T-helper 2 cell treated with Interferon-gamma antibody and Interleukin-4, amounts not matched to agents 5 μg/mL and 100 μg/mL, for 36 hours (primary cell): ENCODE results near the gene TCF21.

Experiments
- DNase-seq: peaks from one replicate; pipeline ENCODE4 v3.0.0; 2021; ENCODE audit warnings: low spot score
- H3K27ac Mint-ChIP-seq: one replicate; pipeline ENCODE4 v1.8.0; 2021; ENCODE audit warnings: mild to moderate bottlenecking, mixed read lengths
- H3K27me3 Mint-ChIP-seq: one replicate; pipeline ENCODE4 v1.8.0; 2021; ENCODE audit warnings: low read depth, mixed read lengths
- H3K36me3 Mint-ChIP-seq: one replicate; pipeline ENCODE4 v1.8.0; 2021; ENCODE audit warnings: low read depth, mixed read lengths
- H3K4me1 Mint-ChIP-seq: one replicate; pipeline ENCODE4 v1.8.0; 2021; ENCODE audit warnings: low read depth, mixed read lengths
- H3K4me3 Mint-ChIP-seq: one replicate; pipeline ENCODE4 v1.8.0; 2022; ENCODE audit warnings: mild to moderate bottlenecking, moderate library complexity, mixed read lengths
- H3K9me3 Mint-ChIP-seq: one replicate; pipeline ENCODE4 v1.8.0; 2021; ENCODE audit warnings: mixed read lengths

The TCF21 gene

GRCh38 chr6:133893946-133894345 lies 5.0 kb downstream of the TCF21 start:
- Mint-ChIP-seq H3K9me3 (no peaks in the 10 kb centered on the region), H3K4me1 (peaks cover 7% of the 10 kb centered on the region), H3K4me3 (no peak overlapping the region), H3K27me3 (peaks cover 90% of the 10 kb centered on the region), H3K27ac (no peak overlapping the region), H3K36me3 (no peaks in the 10 kb centered on the region)
- DNase-seq = no peak

- Mint-ChIP-seq H3K9me3 (no peaks in the 10 kb centered on the region), H3K27me3 (peaks cover 87% of the 10 kb centered on the region), H3K4me3 (no peak overlapping the region), H3K27ac (no peak overlapping the region), H3K4me1 (peaks cover 7% of the 10 kb centered on the region), H3K36me3 (no peaks in the 10 kb centered on the region)
- no peak for DNase-seq
Observed at GRCh38 chr6:133894369-133894768, 5.5 kb downstream of the TCF21 start.

DNA sequence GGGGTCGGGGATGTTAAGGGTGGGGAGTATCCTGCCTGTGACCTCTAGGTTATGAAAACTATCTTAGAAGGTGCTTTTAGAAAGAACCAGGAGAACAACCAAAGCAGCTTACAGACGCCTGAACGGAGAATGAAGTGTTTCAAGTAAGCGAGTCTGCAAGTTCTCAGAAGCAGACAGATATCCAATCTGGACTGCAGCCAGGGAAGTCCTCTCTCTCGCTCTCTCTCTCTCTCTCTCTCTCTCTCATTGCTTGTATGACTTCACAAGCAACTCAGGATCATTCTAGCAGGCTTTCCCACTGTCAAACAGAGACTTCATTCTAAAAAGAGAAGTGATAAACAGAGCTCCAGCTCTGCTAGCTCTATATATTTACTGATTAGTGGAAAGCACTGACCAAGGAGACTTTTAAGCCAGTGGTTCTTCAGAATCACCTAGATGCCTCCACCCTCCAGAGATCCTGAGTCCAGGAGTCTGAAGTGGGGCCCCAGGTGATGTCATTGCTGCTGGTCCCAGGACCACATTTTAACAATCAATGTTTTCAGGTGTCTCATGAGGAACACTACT lies 6.0 kb downstream of the TCF21 start:
- DNase-seq = no peak
- Mint-ChIP-seq H3K4me1 (peaks cover 7% of the 10 kb centered on the region), H3K27ac (no peak overlapping the region), H3K4me3 (no peak overlapping the region), H3K9me3 (no peaks in the 10 kb centered on the region), H3K27me3 (peaks cover 84% of the 10 kb centered on the region), H3K36me3 (no peaks in the 10 kb centered on the region)

DNA sequence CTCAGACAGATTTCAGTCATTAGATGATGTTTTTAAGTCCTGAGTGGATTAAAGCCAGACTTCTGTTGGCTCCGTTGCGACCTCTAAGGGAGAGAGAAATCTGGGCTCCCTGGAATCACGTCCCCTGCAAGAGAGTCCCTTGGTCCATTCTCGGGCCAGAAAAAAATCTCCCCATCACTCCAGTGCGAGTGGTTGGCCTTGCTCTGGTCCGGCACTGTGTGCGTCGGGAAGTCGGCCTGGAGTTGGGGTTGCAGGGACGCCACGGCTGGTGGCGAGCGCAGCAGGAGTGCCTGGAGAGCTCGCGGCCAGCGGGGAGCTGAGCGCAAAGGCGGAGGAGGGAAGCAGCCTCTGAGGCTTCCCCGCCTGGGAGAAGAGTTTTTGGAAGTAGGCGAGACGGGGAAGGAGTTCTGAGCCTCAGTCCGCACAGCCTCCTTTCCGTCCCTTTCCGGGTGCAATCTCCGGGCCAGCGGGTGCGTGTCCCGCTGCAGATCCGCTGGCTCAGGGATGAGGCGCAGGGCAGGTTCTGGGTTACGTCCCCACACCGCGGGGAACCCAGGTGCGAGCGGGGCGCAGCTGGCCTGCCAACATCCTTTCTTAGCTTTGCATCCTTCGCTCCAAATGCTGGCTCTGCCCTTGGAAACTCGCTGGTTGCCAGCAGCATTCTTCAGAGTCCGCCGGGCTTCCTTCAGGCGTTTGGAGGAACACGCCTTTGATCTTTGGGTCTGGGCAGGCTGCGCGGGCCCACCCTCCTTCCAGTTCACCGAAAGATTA lies 6.8 kb downstream of the TCF21 start:
- no peaks in the 10 kb centered on the region for H3K9me3 Mint-ChIP-seq
- no peak overlapping the region for H3K27ac Mint-ChIP-seq
- H3K27me3 Mint-ChIP-seq = peaks cover 82% of the 10 kb centered on the region
- no peak overlapping the region for H3K4me3 Mint-ChIP-seq
- H3K36me3 Mint-ChIP-seq = no peaks in the 10 kb centered on the region
- peaks cover 5% of the 10 kb centered on the region for H3K4me1 Mint-ChIP-seq
- DNase-seq = no peak

GRCh38 chr6:133896344-133896721 lies 7.4 kb downstream of the TCF21 start:
- Mint-ChIP-seq H3K36me3 (no peaks in the 10 kb centered on the region), H3K4me1 (peaks cover 2% of the 10 kb centered on the region), H3K4me3 (no peak overlapping the region), H3K27me3 (peaks cover 78% of the 10 kb centered on the region), H3K27ac (no peak overlapping the region), H3K9me3 (no peaks in the 10 kb centered on the region)
- no peak for DNase-seq

GRCh38 chr6:133898263-133898662 lies 9.3 kb downstream of the TCF21 start:
- peaks cover 66% of the 10 kb centered on the region for H3K27me3 Mint-ChIP-seq
- no peaks in the 10 kb centered on the region for H3K4me1 Mint-ChIP-seq
- no peak for DNase-seq
- H3K9me3 Mint-ChIP-seq = no peaks in the 10 kb centered on the region
- H3K36me3 Mint-ChIP-seq = no peaks in the 10 kb centered on the region
- H3K4me3 Mint-ChIP-seq = no peak overlapping the region
- H3K27ac Mint-ChIP-seq = no peak overlapping the region

DNA sequence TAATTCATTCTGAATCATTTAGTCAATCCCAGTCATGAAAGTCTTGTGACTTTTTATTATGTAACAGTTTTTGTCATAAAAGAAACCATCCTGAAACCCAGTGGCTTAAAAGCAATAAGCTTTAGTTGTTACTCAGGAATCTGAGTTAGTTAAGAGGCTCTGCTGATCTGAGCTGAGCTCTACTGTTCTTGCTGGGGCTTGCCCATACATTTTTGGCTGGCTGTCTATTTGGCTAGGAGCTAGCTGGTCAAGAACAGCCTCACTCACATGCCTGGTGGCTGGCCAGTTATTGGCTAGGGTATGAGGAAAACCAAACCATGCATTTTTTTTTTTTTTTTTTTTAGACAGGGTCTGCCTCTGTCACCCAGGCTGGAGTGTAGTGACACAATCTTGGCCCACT lies 10.6 kb downstream of the TCF21 start:
- peaks cover 62% of the 10 kb centered on the region for H3K27me3 Mint-ChIP-seq
- no peaks in the 10 kb centered on the region for H3K36me3 Mint-ChIP-seq
- H3K4me3 Mint-ChIP-seq = no peak overlapping the region
- H3K9me3 Mint-ChIP-seq = no peaks in the 10 kb centered on the region
- no peak for DNase-seq
- no peak overlapping the region for H3K27ac Mint-ChIP-seq
- H3K4me1 Mint-ChIP-seq = no peaks in the 10 kb centered on the region

DNA sequence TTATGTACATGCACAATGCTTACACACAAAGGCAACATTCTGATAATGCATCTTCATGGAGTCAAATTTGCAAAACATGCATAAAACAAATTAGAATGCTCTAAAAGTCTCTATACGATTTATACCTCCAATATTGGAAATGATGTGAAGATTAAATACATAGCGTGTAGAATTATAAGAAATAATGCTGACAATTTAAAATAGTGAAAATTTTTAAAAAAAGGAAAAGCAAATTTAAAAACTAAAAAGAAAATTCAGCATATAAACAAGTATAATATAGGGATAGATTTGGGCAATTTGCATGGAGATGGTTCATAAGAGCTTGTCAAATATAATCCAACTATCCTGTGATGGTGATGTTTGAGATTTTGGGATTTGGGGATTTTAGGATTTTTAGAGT lies 14.9 kb downstream of the TCF21 start:
- H3K27ac Mint-ChIP-seq = no peak overlapping the region
- no peak overlapping the region for H3K4me3 Mint-ChIP-seq
- DNase-seq = no peak
- no peaks in the 10 kb centered on the region for H3K9me3 Mint-ChIP-seq
- H3K4me1 Mint-ChIP-seq = no peaks in the 10 kb centered on the region
- H3K27me3 Mint-ChIP-seq = peaks cover 49% of the 10 kb centered on the region
- H3K36me3 Mint-ChIP-seq = no peaks in the 10 kb centered on the region

GRCh38 chr6:133906050-133906449 lies 17.1 kb downstream of the TCF21 start:
- Mint-ChIP-seq H3K27me3 (peaks cover 48% of the 10 kb centered on the region), H3K4me3 (no peak overlapping the region), H3K9me3 (no peaks in the 10 kb centered on the region), H3K36me3 (no peaks in the 10 kb centered on the region), H3K4me1 (no peaks in the 10 kb centered on the region), H3K27ac (no peak overlapping the region)
- DNase-seq = no peak

DNA sequence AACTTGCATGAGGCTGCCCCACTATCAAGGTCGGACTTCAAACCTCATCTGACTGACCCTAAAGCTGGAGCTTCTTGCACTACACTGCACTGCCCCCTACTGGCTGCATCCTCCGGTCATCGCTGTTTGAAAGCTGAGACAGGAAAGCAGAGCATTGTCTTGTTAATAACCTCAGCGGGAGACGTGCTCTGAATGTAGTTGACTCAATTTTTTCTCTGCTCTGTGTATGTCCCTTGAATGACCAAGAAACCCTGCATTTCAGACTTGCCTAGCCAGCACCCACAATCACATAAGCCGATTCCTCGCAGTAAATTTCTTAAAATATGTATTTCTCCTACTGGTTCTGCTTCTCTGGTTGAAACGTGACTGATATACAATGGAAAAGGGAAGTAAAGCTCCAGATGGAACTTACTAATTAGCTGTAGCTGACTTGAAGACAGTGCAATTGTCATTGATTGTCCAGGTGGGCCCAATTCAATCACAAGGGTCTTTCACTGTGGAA lies 27.8 kb downstream of the TCF21 start:
- DNase-seq = peak; percentile 52
- H3K4me3 Mint-ChIP-seq = no peak overlapping the region
- no peaks in the 10 kb centered on the region for H3K9me3 Mint-ChIP-seq
- H3K27ac Mint-ChIP-seq = no peak overlapping the region
- peaks cover 28% of the 10 kb centered on the region for H3K27me3 Mint-ChIP-seq
- no peaks in the 10 kb centered on the region for H3K36me3 Mint-ChIP-seq
- H3K4me1 Mint-ChIP-seq = peaks cover 4% of the 10 kb centered on the region

GRCh38 chr6:133917781-133918180 lies 28.9 kb downstream of the TCF21 start:
- Mint-ChIP-seq H3K27ac (no peak overlapping the region), H3K4me1 (peaks cover 4% of the 10 kb centered on the region), H3K27me3 (peaks cover 24% of the 10 kb centered on the region), H3K4me3 (no peak overlapping the region), H3K9me3 (no peaks in the 10 kb centered on the region), H3K36me3 (no peaks in the 10 kb centered on the region)
- no peak for DNase-seq

GRCh38 chr6:133918208-133918930 lies 29.5 kb downstream of the TCF21 start:
- H3K4me3 Mint-ChIP-seq = no peak overlapping the region
- no peaks in the 10 kb centered on the region for H3K9me3 Mint-ChIP-seq
- no peak for DNase-seq
- H3K27me3 Mint-ChIP-seq = peaks cover 19% of the 10 kb centered on the region
- H3K4me1 Mint-ChIP-seq = peaks cover 4% of the 10 kb centered on the region
- no peak overlapping the region for H3K27ac Mint-ChIP-seq
- no peaks in the 10 kb centered on the region for H3K36me3 Mint-ChIP-seq

DNA sequence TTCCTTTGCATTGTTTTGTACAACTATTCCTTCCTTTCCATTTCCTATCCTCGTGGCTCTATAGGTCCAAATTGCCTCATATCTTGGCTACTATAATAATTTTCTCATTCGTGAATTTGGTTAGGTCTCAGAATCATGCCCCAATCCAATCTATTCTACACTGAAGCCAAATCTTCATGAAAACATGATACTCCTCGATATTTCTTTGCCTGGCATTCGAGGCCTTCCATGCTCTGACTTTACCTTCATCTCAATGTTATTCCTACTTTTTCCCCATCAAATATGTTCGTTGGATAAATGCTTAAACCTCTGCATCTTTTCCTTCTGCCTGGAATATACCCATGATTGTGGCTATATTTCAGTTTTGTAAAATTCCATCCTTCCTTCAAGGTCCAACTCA lies 30.4 kb downstream of the TCF21 start:
- no peak overlapping the region for H3K4me3 Mint-ChIP-seq
- peaks cover 21% of the 10 kb centered on the region for H3K27me3 Mint-ChIP-seq
- H3K27ac Mint-ChIP-seq = no peak overlapping the region
- peaks cover 4% of the 10 kb centered on the region for H3K4me1 Mint-ChIP-seq
- no peaks in the 10 kb centered on the region for H3K9me3 Mint-ChIP-seq
- DNase-seq = no peak
- no peaks in the 10 kb centered on the region for H3K36me3 Mint-ChIP-seq

- peaks cover 23% of the 10 kb centered on the region for H3K27me3 Mint-ChIP-seq
- no peak overlapping the region for H3K4me3 Mint-ChIP-seq
- no peak overlapping the region for H3K27ac Mint-ChIP-seq
- DNase-seq = peak; percentile 55
- H3K9me3 Mint-ChIP-seq = no peaks in the 10 kb centered on the region
- peaks cover 4% of the 10 kb centered on the region for H3K4me1 Mint-ChIP-seq
- no peaks in the 10 kb centered on the region for H3K36me3 Mint-ChIP-seq
Observed at GRCh38 chr6:133921249-133921859, 32.4 kb downstream of the TCF21 start.
